Nephron progenitor cell (in vitro differentiated cells): ENCODE data around the gene NOD1.

Experiments used
- DNase-seq: peaks from one replicate; pipeline ENCODE4 v3.0.0; 2021
- H3K27ac Mint-ChIP-seq: 2 replicates; pipeline ENCODE4 v1.8.0; 2021; ENCODE audit warnings: mild to moderate bottlenecking, moderate library complexity, mixed read lengths
- H3K27me3 Mint-ChIP-seq: 2 replicates; pipeline ENCODE4 v1.8.0; 2021; ENCODE audit warnings: mild to moderate bottlenecking, low read depth, mixed read lengths; ENCODE audit not compliant: poor library complexity
- H3K36me3 Mint-ChIP-seq: 2 replicates; pipeline ENCODE4 v1.8.0; 2021; ENCODE audit warnings: low read depth, mixed read lengths
- H3K4me1 Mint-ChIP-seq: 2 replicates; pipeline ENCODE4 v1.8.0; 2021; ENCODE audit warnings: mixed read lengths
- H3K4me3 Mint-ChIP-seq: 2 replicates; pipeline ENCODE4 v1.8.0; 2021; ENCODE audit warnings: mild to moderate bottlenecking, moderate library complexity, mixed read lengths
- H3K9me3 Mint-ChIP-seq: 2 replicates; pipeline ENCODE4 v1.8.0; 2021; ENCODE audit warnings: mild to moderate bottlenecking, moderate library complexity, mixed read lengths
- CTCF ChIP-seq: fragments of 200-600 bp; sonication (generic); IDR thresholded peaks from 2 replicates; pipeline ENCODE4 v1.5.0; 2021; ENCODE audit warnings: antibody characterized with exemption

Gene NOD1

GRCh38 chr7:30379741-30380140 is 98.8 kb downstream of the NOD1 start:
- no peak overlapping the region for H3K4me3 Mint-ChIP-seq
- no peak for TF ChIP-seq CTCF
- no peaks in the 10 kb centered on the region for H3K27me3 Mint-ChIP-seq
- peaks cover 18% of the 10 kb centered on the region for H3K36me3 Mint-ChIP-seq
- H3K9me3 Mint-ChIP-seq, result peaks cover 44% of the 10 kb centered on the region
- no peak for DNase-seq
- H3K4me1 Mint-ChIP-seq, result no peaks in the 10 kb centered on the region
- no peak overlapping the region for H3K27ac Mint-ChIP-seq

- Mint-ChIP-seq H3K4me1 (no peaks in the 10 kb centered on the region), H3K27me3 (no peaks in the 10 kb centered on the region), H3K4me3 (no peak overlapping the region), H3K27ac (no peak overlapping the region), H3K36me3 (peaks cover 18% of the 10 kb centered on the region), H3K9me3 (peaks cover 39% of the 10 kb centered on the region)
- no peak for DNase-seq
- no peak for TF ChIP-seq CTCF
Measured at GRCh38 chr7:30379131-30379530, 99.5 kb downstream of the NOD1 start.

- no peaks in the 10 kb centered on the region for H3K27me3 Mint-ChIP-seq
- TF ChIP-seq CTCF, result no peak
- H3K9me3 Mint-ChIP-seq, result peaks cover 32% of the 10 kb centered on the region
- no peak overlapping the region for H3K4me3 Mint-ChIP-seq
- H3K36me3 Mint-ChIP-seq, result peaks cover 18% of the 10 kb centered on the region
- H3K27ac Mint-ChIP-seq, result no peak overlapping the region
- no peaks in the 10 kb centered on the region for H3K4me1 Mint-ChIP-seq
- DNase-seq, result no peak
Measured at GRCh38 chr7:30378275-30378674, 100.3 kb downstream of the NOD1 start.
